HG02870 (cell line): ENCODE results near the gene DNA2.

ENCODE experiments used
- ATAC-seq: cut with Tn5 transposase; IDR thresholded peaks from one replicate; pipeline ENCODE4 v1.9.1; 2021; ENCODE audit warnings: mild to moderate bottlenecking, moderate library complexity; ENCODE audit not compliant: unreplicated experiment

The DNA2 gene

DNA sequence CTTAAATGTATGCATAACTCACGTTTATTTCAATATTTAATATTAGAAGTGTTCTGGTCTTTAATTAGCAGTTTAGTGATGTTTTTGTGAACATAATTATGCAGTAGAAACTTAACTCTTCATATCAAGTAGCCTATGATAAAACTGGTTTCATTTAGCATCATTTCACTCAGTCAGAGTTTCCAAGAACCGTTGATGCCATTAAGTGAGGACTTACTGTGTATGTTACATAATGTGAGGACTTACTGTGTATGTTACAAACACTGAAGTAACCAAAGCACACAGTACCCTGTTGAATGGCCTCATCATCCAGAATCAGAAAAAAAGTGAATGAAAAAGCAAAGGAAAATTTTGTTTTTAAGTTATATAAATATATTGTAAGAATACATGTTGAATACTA is 106.2 kb downstream of the DNA2 start:
- no peak for ATAC-seq

- ATAC-seq = no peak
Observed at GRCh38 chr10:68364101-68364886, 107.5 kb downstream of the DNA2 start.
